ENCODE results near the gene GPR84.

Gene GPR84

DNA sequence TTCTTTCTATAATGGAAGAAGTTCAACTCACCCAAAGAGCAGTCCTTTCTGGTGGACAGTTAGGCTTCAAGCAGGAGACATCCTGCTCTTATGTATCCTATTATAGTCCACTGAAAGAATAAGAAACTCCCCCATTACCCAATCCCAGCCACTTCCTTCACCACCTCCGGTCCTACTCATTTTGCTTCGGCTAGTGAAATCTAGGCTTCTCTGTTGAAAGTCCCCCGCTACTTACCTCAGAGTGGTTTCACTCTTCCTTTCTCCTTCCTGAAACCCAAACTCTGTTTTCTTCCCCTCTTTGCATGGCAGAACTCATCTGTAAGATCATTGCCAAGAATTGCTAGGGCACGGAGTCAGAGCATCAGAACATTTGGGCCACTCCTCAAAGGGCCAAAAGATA lies at the start of gene GPR84:
TSS of gene GPR84 (minus strand) at position 74 of the 400 bp plus-strand sequence. CDS start 635 bp downstream, outside the sequence.
- DNase-seq (ENCODE audit: low spot score): peak; percentile 81

- peak; percentile 79 for DNase-seq (ENCODE audit: low spot score)
Measured at GRCh38 chr12:54413284-54414190, 49.3 kb upstream of the GPR84 start.

DNA sequence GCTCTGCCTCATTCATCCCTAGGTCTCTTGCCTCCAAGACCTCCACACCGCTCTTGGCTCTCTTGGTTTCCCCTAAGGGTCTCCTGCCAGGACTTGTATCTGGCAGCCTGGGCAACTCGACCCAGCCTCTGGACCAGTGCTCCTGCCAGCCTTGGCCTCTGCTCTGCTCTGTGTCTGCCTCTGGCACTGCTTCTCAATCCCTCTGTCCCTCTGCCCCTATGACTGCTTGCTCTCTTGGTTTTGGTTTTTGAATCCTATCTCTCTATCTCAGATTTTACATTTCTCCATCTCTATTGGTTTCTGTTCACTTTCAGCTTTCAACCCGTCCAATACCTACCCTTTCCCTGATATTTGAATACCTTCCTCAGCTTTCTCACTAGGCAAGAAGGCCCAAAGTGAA lies 48.5 kb upstream of the GPR84 start:
- DNase-seq (ENCODE audit: low spot score): no peak

DNA sequence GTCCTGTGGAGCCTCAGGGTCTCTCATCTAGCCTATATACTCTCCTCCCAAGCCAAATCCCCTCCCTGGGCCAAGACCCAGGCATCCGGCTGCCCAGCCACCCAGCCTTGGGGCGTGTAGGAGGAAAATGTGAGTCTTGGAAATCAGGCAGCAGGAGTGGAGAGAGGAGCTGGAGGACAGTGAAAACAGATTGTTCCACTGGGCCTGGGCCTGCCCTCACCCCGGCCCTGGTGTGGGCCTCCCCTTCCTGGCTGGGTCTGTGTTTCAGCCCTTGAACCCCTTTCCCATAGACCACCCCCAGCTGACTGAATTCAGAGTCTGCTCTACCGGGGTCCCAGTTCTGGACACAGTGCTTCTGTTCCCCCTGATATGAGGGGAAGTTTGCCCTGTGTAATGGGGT lies 48.1 kb upstream of the GPR84 start:
- no peak for DNase-seq (ENCODE audit: low spot score)

DNA sequence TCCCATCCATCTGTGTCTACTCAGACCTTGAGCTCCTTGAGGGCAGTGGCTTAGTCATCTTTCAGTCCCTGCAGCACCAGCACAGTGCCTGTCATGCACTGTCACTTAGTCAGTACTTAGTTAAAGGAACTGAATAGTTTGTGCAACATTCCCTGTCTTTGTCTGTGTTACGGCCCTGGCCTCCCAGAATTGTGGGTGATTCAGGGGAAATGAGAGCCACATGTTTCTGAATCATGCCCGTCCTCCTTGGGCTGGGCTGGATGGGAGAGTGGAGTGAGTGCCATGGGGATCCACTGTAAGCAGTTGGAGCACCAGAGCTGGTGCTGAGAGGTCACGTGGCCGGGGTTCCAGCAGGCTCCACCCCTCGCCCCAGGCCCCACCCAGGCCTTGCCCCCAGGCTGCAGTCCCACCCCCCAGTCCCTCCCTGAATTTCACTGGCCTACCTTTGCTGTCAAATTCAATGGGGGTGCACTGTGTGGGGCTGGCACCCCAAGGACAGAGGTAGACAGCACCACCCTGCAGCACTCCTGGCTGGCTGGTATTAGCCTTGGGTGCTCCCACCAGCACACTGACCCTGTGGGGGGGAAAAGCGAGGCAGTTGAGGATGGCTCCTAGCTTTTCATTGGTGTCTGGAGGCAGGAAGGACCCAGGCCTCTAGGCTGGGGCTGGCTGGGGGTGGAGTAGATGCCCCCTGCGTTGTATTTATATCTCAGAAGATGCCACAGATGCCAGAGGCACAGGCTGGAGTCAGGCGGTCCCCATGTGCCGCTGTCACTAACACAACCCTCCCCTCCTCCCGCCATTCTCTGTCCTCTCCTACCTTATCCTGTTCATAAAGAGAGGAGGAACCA lies 47.3 kb upstream of the GPR84 start:
- DNase-seq (ENCODE audit: low spot score): peak; percentile 61

GRCh38 chr12:54409267-54409666 lies 45.0 kb upstream of the GPR84 start:
- no peak for DNase-seq (ENCODE audit: low spot score)

GRCh38 chr12:54407183-54407905 lies 43.1 kb upstream of the GPR84 start:
- no peak for DNase-seq (ENCODE audit: low spot score)

GRCh38 chr12:54405573-54405972 lies 41.3 kb upstream of the GPR84 start:
- no peak for DNase-seq (ENCODE audit: low spot score)

DNA sequence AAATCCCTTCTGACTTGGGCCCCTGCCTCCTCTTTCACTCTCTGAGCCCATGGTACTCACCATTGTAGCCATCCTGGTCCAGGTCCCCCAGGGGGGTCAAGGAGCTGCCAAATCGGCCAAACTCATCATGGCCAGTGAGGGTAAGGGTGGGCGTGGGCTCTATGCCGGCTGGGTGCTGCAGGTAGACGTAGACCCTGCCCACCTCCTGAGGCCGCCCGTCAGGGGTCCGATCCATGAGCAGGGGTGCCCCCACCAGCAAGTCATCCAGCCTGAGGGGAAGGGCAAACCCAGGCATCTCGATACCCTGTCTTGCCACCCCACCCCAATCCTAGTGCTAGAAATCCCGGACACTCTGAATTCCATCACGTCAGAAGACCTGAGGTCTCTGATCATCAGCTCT lies 40.8 kb upstream of the GPR84 start:
- DNase-seq (ENCODE audit: low spot score): no peak

DNA sequence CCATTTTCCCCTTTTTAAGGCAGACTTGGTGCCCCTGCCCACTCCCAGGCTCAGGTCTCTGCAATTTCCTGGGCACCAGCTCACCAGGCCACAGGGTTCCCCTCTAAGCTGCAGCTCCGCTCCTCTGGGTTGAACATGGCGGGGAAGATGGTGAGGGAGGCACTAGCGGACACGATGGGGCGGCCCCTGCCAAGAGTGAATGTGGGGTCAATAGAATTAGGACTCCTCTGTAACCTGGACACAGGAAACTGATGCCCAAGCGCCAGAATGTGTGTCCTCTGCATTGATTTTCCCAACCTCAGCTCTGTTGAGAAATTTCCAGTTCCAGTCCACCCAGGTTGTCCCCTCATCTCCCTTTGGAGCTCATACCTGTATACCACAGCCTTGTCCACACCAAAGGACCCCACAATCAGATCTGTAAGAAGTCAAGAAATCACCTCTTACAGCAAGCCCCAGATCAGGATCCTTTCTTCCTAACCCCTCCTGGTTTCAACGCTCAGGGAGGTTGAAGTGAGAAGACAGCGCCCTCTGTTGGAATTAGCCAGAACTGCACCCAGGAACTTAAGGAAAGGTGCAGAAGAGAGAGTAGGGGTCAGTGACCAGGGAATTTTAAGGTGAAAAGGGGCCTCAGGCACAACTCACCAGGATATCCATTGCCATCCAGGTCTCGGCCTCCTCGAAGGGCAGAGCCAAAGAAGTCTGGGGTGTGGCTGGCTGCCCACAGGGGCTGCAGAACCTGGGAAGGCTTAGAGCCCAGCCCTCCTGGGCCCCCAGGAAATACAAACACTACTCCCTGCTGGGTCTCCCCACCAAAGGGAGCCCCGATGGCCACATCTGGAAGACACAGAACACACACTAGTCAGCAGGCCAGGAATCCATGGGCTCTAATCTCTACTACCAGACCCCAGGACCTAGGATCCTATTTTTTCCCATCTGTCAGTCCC lies 40.0 kb upstream of the GPR84 start:
- peak; percentile 60 for DNase-seq (ENCODE audit: low spot score)

DNA sequence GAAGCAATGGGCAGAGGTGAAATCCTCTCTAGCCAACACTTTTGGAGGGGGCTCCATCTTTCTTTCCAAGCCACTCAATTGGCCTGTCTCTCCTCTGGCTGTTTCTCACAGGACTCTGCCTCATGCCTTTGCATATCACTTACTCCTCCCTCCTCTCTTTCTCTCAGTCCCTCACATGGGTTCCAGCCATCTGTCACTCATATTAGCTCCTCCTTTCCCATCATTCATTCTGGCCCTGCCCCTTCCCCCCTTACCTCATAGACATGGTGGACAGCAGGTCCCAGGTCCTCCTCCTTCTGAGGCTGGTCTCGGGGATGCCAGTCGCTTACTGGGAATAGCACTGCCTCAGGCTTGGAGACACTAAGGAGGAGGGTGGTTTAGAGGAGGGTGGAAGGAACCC lies 36.8 kb upstream of the GPR84 start:
- no peak for DNase-seq (ENCODE audit: low spot score)

- peak; percentile 87 for DNase-seq (ENCODE audit: low spot score)
Measured at GRCh38 chr12:54398995-54399793, 34.9 kb upstream of the GPR84 start.

DNA sequence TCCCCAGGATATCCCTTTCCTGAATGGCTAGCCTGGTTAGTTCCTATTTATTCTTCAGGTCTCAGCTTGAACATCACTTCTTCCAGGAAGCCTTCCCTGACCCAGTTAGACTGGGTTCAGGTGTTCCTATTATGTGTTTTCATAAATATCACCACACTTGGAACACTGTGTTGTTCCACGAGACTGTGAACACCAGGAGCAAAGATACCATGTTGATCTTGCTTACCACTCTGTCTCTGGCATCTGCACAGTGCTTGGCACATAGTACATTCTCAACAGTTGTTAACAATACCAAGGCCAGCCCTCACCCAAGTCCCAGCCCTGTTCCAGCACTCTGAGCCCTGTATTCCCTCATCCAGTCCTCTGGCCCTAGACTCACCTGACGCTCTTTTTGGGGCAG lies 33.9 kb upstream of the GPR84 start:
- DNase-seq (ENCODE audit: low spot score): no peak

DNA sequence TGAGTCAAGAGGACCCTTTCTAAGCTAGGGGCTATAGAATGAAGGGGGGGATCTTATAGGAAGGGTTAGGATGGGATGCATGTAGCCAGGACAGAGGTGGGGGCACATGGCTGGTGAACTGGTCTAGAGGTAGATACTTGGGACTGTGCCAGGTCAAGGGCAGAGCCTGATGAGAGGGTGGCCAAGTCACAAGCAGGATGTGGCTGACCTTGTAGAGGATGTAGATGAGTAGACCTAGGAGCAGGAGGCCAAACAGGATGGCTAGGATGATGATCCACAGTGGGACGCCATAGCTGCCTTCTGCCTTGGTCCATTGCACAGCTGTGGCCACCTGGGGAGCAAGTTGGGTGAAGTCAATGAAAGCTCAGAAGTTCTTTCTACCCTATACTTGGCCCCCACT lies 32.9 kb upstream of the GPR84 start:
- DNase-seq (ENCODE audit: low spot score): no peak

DNA sequence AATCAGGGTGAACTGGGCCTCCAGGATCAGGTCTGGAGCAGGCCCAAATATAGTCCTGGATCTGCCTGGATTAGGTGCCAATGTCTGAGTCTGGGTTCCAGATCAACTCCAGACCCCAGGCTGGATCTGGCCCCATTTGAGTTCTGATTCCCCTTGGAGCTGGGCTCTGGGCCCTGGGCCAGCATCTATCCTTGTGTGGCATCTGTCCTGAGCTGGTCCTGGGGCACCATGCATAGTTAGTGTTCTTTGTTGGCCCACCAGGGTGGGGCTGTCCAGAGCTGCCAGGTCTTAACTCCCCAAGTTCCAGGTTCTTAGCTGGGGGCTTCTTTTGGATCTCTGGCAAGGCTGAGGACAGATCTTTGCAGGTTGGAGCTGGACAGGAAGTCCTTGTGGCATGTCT lies 31.3 kb upstream of the GPR84 start:
- DNase-seq (ENCODE audit: low spot score): no peak

GRCh38 chr12:54394986-54395385 lies 30.7 kb upstream of the GPR84 start:
- no peak for DNase-seq (ENCODE audit: low spot score)

DNA sequence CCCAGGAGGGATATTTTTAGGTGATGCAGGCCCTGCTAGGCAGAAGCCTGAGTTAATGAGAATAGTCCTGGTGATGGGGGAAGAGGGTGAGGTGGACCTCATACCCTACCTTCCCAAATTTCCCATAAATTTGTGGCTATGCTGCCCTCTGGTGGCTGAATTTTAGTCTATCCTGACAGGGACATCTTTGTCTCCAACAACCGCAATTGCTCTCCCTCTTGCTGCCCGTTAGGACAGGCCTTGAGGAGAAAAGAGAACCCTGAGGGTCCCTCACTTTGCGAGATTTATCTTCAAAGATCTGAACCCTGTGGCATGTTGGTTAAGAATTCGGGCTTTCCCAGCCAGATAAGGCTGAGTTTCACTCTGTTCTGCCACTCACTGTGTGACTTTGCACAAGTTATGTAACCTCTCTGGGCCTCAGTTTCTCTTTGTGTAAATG lies 30.0 kb upstream of the GPR84 start:
- DNase-seq (ENCODE audit: low spot score): peak; percentile 49

- DNase-seq (ENCODE audit: low spot score): no peak
Measured at GRCh38 chr12:54393743-54394142, 29.5 kb upstream of the GPR84 start.

GRCh38 chr12:54393207-54393609 lies 28.9 kb upstream of the GPR84 start:
- DNase-seq (ENCODE audit: low spot score): no peak

DNA sequence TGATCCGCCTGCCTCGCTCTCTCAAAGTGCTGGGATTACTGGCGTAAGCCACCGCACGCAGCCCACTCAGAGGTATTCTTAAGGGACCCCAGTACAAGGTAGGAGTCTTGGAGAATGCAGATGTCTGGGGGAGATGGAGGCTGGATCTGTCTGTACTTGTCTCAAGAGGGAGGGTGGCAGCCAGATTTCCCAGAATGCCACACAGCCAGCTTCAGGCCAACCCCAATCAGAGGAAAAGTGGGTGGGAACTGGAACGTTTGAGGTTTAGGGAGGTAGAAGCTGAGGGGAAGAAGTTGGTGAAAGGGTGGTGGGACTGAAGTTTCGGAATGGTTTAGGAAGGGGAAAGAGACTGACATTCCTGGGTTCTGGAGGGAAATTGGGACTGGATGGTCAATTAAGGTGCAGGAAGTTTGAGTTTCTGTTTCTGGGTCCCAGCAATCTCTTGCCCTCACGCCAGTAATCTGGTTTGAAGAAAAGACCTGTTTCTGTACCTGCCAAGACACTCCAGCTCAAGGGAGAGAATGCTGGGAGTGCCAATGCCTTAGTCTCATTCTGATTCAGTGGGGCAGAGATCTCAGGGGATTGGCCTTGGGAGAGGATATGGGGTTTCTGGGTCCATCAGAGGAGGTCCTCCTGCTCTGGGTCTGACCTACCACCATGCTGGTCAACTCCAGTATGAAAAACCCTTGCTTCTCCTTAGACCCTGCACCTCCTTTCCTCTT lies 28.4 kb upstream of the GPR84 start:
- no peak for DNase-seq (ENCODE audit: low spot score)

All from activated CD4-positive, alpha-beta T cell treated with anti-CD3 and anti-CD28 coated beads, Interleukin-2, Interleukin-4, amounts not matched to agents 100 ng/mL and 50 ng/mL, durations not matched to agents 16 hours and 8 hours (primary cell).